Renal pelvis (tissue), 12 donors: ENCODE measurements around the gene GNG10. TPM values are rescaled to one million over a fixed set of nuclear protein-coding genes. Genes with fewer than 3 reads are reported as not detected.
"Not testable (repeated sequence)": the region's sequence is repeated elsewhere in the genome, so short reads cannot be mapped to it uniquely, and the experiment has no call there.

Source experiments
- DNase-seq: peaks from one replicate; pipeline ENCODE4 v3.0.0-alpha.2; 2013
- long read RNA-seq, 16 experiments: transcript quantifications; one replicate each; lab custom pipeline, GENCODE V29; 2026
- polyA plus RNA-seq, 3 donors: library from polyadenylated mRNA; unstranded; fragments of 120-200 nt; gene quantifications; one replicate each; pipeline ENCODE4 v1.2.1, GENCODE V29; 2013; ENCODE audit not compliant: insufficient read length in 3 of 3

The GNG10 gene
- 10 to 100 TPM; 46.9 to 50.4 (median 48.9) TPM for polyA plus RNA-seq
- long read RNA-seq, donor 1, transcript GNG10-201 (3 exons, 1,491 nt) = major isoform, 29 of 29 reads
- long read RNA-seq, donor 1, partial matches to known transcripts = 0 of 29 reads
- long read RNA-seq, donor 1, other reads (novel, unspliced or antisense) = 0 of 29 reads
- long read RNA-seq, donor 2, transcript GNG10-201 (3 exons, 1,491 nt) = major isoform, 37 of 37 reads
- long read RNA-seq, donor 2, partial matches to known transcripts = 0 of 37 reads
- long read RNA-seq, donor 2, other reads (novel, unspliced or antisense) = 0 of 37 reads
- long read RNA-seq, donor 3, transcript GNG10-201 (3 exons, 1,491 nt) = major isoform, 42 of 42 reads
- long read RNA-seq, donor 3, partial matches to known transcripts = 0 of 42 reads
- long read RNA-seq, donor 3, other reads (novel, unspliced or antisense) = 0 of 42 reads
- long read RNA-seq, donor 4, transcript GNG10-201 (3 exons, 1,491 nt) = major isoform, 31 of 31 reads
- long read RNA-seq, donor 4, partial matches to known transcripts = 0 of 31 reads
- long read RNA-seq, donor 4, other reads (novel, unspliced or antisense) = 0 of 31 reads
- long read RNA-seq, donor 5, transcript GNG10-201 (3 exons, 1,491 nt) = major isoform, 26 of 26 reads
- long read RNA-seq, donor 5, partial matches to known transcripts = 0 of 26 reads
- long read RNA-seq, donor 5, other reads (novel, unspliced or antisense) = 0 of 26 reads
- long read RNA-seq, donor 6, transcript GNG10-201 (3 exons, 1,491 nt) = major isoform, 22 of 22 reads
- long read RNA-seq, donor 6, partial matches to known transcripts = 0 of 22 reads
- long read RNA-seq, donor 6, other reads (novel, unspliced or antisense) = 0 of 22 reads
- long read RNA-seq, donor 7, transcript GNG10-201 (3 exons, 1,491 nt) = major isoform, 39 of 44 reads
- long read RNA-seq, donor 7, partial matches to known transcripts = 5 of 44 reads
- long read RNA-seq, donor 7, other reads (novel, unspliced or antisense) = 0 of 44 reads
- long read RNA-seq, donor 8, transcript GNG10-201 (3 exons, 1,491 nt) = major isoform, 13 of 29 reads
- long read RNA-seq, donor 8, partial matches to known transcripts = 0 of 29 reads
- long read RNA-seq, donor 8, other reads (novel, unspliced or antisense) = 16 of 29 reads
- long read RNA-seq, donor 9, transcript GNG10-201 (3 exons, 1,491 nt) = major isoform, 47 of 47 reads
- long read RNA-seq, donor 9, partial matches to known transcripts = 0 of 47 reads
- long read RNA-seq, donor 9, other reads (novel, unspliced or antisense) = 0 of 47 reads
- long read RNA-seq, donor 10, transcript GNG10-201 (3 exons, 1,491 nt) = major isoform, 27 of 27 reads
- long read RNA-seq, donor 10, partial matches to known transcripts = 0 of 27 reads
- long read RNA-seq, donor 10, other reads (novel, unspliced or antisense) = 0 of 27 reads
- long read RNA-seq, donor 11, transcript GNG10-201 (3 exons, 1,491 nt) = major isoform, 25 of 25 reads
- long read RNA-seq, donor 11, partial matches to known transcripts = 0 of 25 reads
- long read RNA-seq, donor 11, other reads (novel, unspliced or antisense) = 0 of 25 reads
- long read RNA-seq, donor 12, transcript GNG10-201 (3 exons, 1,491 nt) = major isoform, 35 of 153 reads
- long read RNA-seq, donor 12, partial matches to known transcripts = 118 of 153 reads
- long read RNA-seq, donor 12, other reads (novel, unspliced or antisense) = 0 of 153 reads
- long read RNA-seq, donor 13, transcript GNG10-201 (3 exons, 1,491 nt) = major isoform, 17 of 17 reads
- long read RNA-seq, donor 13, partial matches to known transcripts = 0 of 17 reads
- long read RNA-seq, donor 13, other reads (novel, unspliced or antisense) = 0 of 17 reads
- long read RNA-seq, donor 14 = 0 reads
- long read RNA-seq, donor 15, transcript GNG10-201 (3 exons, 1,491 nt) = major isoform, 31 of 31 reads
- long read RNA-seq, donor 15, partial matches to known transcripts = 0 of 31 reads
- long read RNA-seq, donor 15, other reads (novel, unspliced or antisense) = 0 of 31 reads
- long read RNA-seq, donor 16, transcript GNG10-201 (3 exons, 1,491 nt) = major isoform, 54 of 54 reads
- long read RNA-seq, donor 16, partial matches to known transcripts = 0 of 54 reads
- long read RNA-seq, donor 16, other reads (novel, unspliced or antisense) = 0 of 54 reads

GRCh38 chr9:111661150-111661801 lies at the start of gene GNG10:
Gene GNG10, plus strand, starts transcription at chr9:111661605. Its CDS starts 30 bp downstream, at chr9:111661635.
- DNase-seq = peak; percentile 69

- no peak for DNase-seq
Observed at GRCh38 chr9:111613436-111614040, 47.9 kb upstream of the GNG10 start.

GRCh38 chr9:111615928-111616327 lies 45.5 kb upstream of the GNG10 start:
- DNase-seq = no peak

GRCh38 chr9:111617349-111617748 lies 44.1 kb upstream of the GNG10 start:
- not testable (repeated sequence) for DNase-seq

- DNase-seq = no peak
Observed at GRCh38 chr9:111621895-111622480, 39.4 kb upstream of the GNG10 start.

GRCh38 chr9:111622626-111623025 lies 38.8 kb upstream of the GNG10 start:
- no peak for DNase-seq

GRCh38 chr9:111627260-111627963 lies 34.0 kb upstream of the GNG10 start:
- DNase-seq = no peak

- DNase-seq = no peak
Observed at GRCh38 chr9:111628411-111628810, 33.0 kb upstream of the GNG10 start.

GRCh38 chr9:111630182-111630963 lies 31.0 kb upstream of the GNG10 start:
- no peak for DNase-seq

- DNase-seq = no peak
Observed at GRCh38 chr9:111630964-111631213, 30.5 kb upstream of the GNG10 start.

GRCh38 chr9:111631214-111631971 lies 30.0 kb upstream of the GNG10 start, which contains the start of gene DNAJC25:
Gene DNAJC25, plus strand, starts transcription at chr9:111631334. Its CDS starts 74 bp downstream, at chr9:111631408.
- DNase-seq = peak; percentile 97

- DNase-seq = no peak
Observed at GRCh38 chr9:111632060-111632459, 29.3 kb upstream of the GNG10 start.

GRCh38 chr9:111632695-111633388 lies 28.6 kb upstream of the GNG10 start:
- no peak for DNase-seq

- no peak for DNase-seq
Observed at GRCh38 chr9:111633389-111633736, 28.0 kb upstream of the GNG10 start.

- no peak for DNase-seq
Observed at GRCh38 chr9:111634860-111635259, 26.5 kb upstream of the GNG10 start.

- no peak for DNase-seq
Observed at GRCh38 chr9:111637421-111637950, 23.9 kb upstream of the GNG10 start.
